Epidermal melanocyte (primary cell): ENCODE measurements around the gene POTEG.
"Not testable (repeated sequence)": the region's sequence is repeated elsewhere in the genome, so short reads cannot be mapped to it uniquely, and the experiment has no call there.

ENCODE experiments used
- DNase-seq: peaks from one replicate; pipeline ENCODE4 v3.0.0; 2011; ENCODE audit warnings: low spot score; ENCODE audit not compliant: insufficient read length

The POTEG gene

GRCh38 chr14:19434241-19434640 is at the start of gene POTEG:
Gene POTEG, minus strand, starts transcription at chr14:19434341. Its CDS starts 52 bp downstream, at chr14:19434289.
- DNase-seq = not testable (repeated sequence)

- not testable (repeated sequence) for DNase-seq
Measured at GRCh38 chr14:19482093-19482492, 48.0 kb upstream of the POTEG start.

- DNase-seq = not testable (repeated sequence)
Measured at GRCh38 chr14:19481421-19481820, 47.3 kb upstream of the POTEG start.

GRCh38 chr14:19480491-19480890 is 46.4 kb upstream of the POTEG start:
- DNase-seq = not testable (repeated sequence)

GRCh38 chr14:19445761-19446160 is 11.6 kb upstream of the POTEG start:
- not testable (repeated sequence) for DNase-seq

DNA sequence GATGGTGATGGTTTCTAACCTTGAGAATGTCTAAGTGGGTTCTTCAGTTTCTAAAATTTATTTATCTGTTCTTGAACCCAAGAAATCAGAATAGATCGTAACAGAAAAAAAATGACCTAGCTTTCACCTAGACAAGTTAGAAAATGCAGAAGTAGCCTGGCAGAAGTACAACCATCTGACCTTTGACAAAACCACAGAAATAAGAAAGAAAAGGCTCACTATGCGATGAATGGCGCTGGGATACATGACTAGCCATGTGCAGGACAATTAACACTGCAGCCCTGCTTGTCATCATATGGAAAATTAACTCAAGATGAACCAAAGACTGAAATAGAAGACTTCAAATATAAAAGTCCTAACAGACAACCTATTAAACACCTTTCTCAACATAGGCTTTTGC is 5.7 kb upstream of the POTEG start:
- not testable (repeated sequence) for DNase-seq

GRCh38 chr14:19439219-19439618 is 5.1 kb upstream of the POTEG start:
- not testable (repeated sequence) for DNase-seq

DNA sequence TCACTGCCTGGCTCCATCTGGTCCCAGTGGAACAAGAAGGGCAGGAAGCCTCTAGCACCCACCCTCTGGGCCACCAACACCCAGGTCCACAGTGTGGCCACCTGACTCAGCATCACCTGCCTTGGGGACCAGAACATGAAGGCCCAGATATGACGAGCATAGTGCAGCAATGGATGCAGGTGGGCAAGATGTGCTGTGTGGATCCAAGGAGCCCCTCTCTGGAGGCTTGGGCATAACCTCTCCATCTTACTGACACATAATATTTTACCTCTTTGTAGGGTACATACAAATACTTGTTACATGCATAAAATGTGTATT is 2.9 kb upstream of the POTEG start:
- not testable (repeated sequence) for DNase-seq

- not testable (repeated sequence) for DNase-seq
Measured at GRCh38 chr14:19436311-19437125, 2.4 kb upstream of the POTEG start.

- DNase-seq = not testable (repeated sequence)
Measured at GRCh38 chr14:19435852-19436251, 1.7 kb upstream of the POTEG start.

- DNase-seq = not testable (repeated sequence)
Measured at GRCh38 chr14:19434891-19435290, 750 bp upstream of the POTEG start.

GRCh38 chr14:19433765-19434164 is 376 bp downstream of the POTEG start:
- not testable (repeated sequence) for DNase-seq

DNA sequence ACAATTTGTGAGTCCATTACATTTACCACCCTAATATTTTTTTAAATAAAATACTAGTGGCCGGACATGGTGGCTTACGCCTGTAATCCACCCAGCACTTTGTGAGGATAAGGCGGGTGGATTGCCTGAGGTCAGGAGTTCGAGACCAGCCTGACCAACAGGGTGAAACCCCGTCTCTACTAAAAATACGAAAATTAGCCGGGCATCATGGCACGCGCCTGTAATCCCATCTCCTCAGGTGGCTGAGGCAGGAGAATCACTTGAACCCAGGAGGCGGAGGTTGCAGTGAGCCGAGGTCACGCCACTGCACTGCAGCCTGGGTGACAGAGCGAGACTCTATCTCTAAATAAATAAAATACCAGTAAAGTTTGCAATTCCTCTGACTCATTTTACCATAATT is 25.6 kb downstream of the POTEG start:
- DNase-seq = not testable (repeated sequence)

DNA sequence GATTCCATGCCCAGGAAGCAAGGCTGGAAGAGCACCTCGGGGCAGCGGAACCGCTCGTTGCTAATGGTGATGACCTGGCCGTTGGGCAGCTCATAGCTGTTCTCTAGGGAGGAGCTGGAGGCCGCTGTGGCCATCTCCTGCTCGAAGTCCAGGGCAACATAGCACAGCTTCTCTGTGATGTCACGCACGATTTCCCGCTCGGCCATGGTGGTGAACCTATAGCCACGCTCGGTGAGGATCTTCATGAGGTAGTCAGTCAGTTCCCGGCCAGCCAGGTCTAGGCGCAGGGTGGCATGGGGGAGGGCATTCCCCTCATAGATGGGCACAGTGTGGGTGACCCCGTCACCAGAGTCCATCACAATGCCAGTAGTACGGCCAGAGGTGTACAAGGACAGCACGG is 32.0 kb downstream of the POTEG start:
- DNase-seq = not testable (repeated sequence)

DNA sequence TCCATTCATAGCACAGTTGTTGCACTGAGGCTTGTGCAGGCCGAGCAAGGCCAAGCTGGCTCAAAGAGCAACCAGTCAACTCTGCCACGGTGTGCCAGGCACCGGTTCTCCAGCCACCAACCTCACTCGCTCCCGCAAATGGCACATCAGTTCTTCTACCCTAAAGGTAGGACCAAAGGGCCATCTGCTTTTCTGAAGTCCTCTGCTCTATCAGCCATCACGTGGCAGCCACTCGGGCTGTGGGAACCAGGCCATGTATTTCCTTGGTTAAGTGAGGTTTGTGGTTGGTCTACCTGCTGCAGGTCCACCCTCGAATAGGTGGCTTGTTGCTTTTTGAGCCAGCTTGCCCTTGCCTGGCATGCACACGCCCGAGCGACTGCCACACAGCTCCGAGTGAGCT is 39.4 kb downstream of the POTEG start:
- DNase-seq = not testable (repeated sequence)

GRCh38 chr14:19390230-19390629 is 43.9 kb downstream of the POTEG start:
- not testable (repeated sequence) for DNase-seq

DNA sequence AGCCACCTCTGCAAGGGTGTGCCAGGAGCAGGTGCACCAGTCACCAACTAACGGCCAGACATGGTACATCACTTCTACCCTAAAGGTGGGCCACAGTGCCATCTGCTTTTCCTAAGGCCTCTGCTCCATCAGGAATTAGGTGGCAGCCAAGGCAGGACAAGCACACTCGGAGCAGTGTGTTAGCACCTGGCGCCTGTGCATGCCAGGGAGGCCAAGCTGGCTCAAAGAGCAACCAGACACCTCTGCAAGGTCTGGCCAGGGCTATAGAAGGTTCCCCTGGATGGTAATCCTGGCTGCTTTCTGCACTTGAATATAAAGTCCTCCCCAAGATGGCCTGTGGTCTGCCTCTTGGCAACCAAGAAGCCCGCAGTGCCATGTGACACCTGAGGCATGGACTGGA is 45.4 kb downstream of the POTEG start:
- DNase-seq = not testable (repeated sequence)

GRCh38 chr14:19386996-19387395 is 47.1 kb downstream of the POTEG start:
- not testable (repeated sequence) for DNase-seq

GRCh38 chr14:19386309-19386708 is 47.8 kb downstream of the POTEG start:
- DNase-seq = not testable (repeated sequence)

- not testable (repeated sequence) for DNase-seq
Measured at GRCh38 chr14:19384088-19384781, 49.9 kb downstream of the POTEG start.

GRCh38 chr14:19383008-19383584 is 51.0 kb downstream of the POTEG start:
- DNase-seq = not testable (repeated sequence)

GRCh38 chr14:19380137-19380536 is 54.0 kb downstream of the POTEG start:
- DNase-seq = not testable (repeated sequence)
